Measurements from ENCODE around the gene OR10V1.

The OR10V1 gene

GRCh38 chr11:59713745-59714144 is at the start of gene OR10V1:
Gene OR10V1, minus strand, starts transcription at chr11:59713845. Its CDS starts 0 bp downstream, at chr11:59713845.
- no peak for DNase-seq (ENCODE audit: low read depth)

- no peak for DNase-seq (ENCODE audit: low read depth)
Observed at GRCh38 chr11:59761993-59762392, 48.3 kb upstream of the OR10V1 start.

- no peak for DNase-seq (ENCODE audit: low read depth)
Observed at GRCh38 chr11:59760771-59761170, 47.1 kb upstream of the OR10V1 start.

- DNase-seq (ENCODE audit: low read depth), result no peak
Observed at GRCh38 chr11:59759900-59760299, 46.3 kb upstream of the OR10V1 start.

GRCh38 chr11:59758401-59759037 is 44.9 kb upstream of the OR10V1 start:
- no peak for DNase-seq (ENCODE audit: low read depth)

GRCh38 chr11:59756845-59757244 is 43.2 kb upstream of the OR10V1 start:
- DNase-seq (ENCODE audit: low read depth), result no peak

- DNase-seq (ENCODE audit: low read depth), result no peak
Observed at GRCh38 chr11:59756558-59756840, 42.9 kb upstream of the OR10V1 start.

- peak; percentile 1 for DNase-seq (ENCODE audit: low read depth)
Observed at GRCh38 chr11:59755701-59756557, 42.3 kb upstream of the OR10V1 start.

- DNase-seq (ENCODE audit: low read depth), result peak; percentile 53
Observed at GRCh38 chr11:59754859-59755700, 41.4 kb upstream of the OR10V1 start, which contains the start of gene STX3. Gene STX3, plus strand, starts transcription at chr11:59755376. Its CDS starts 230 bp downstream, at chr11:59755606.

- DNase-seq (ENCODE audit: low read depth), result peak; percentile 5
Observed at GRCh38 chr11:59754494-59754858, 40.8 kb upstream of the OR10V1 start.

GRCh38 chr11:59753650-59754493 is 40.2 kb upstream of the OR10V1 start:
- DNase-seq (ENCODE audit: low read depth), result peak; percentile 62

- no peak for DNase-seq (ENCODE audit: low read depth)
Observed at GRCh38 chr11:59746111-59746510, 32.5 kb upstream of the OR10V1 start.

- no peak for DNase-seq (ENCODE audit: low read depth)
Observed at GRCh38 chr11:59730896-59731565, 17.4 kb upstream of the OR10V1 start.

- DNase-seq (ENCODE audit: low read depth), result no peak
Observed at GRCh38 chr11:59729834-59730233, 16.2 kb upstream of the OR10V1 start.

- no peak for DNase-seq (ENCODE audit: low read depth)
Observed at GRCh38 chr11:59728913-59729312, 15.3 kb upstream of the OR10V1 start.

GRCh38 chr11:59728154-59728553 is 14.5 kb upstream of the OR10V1 start:
- no peak for DNase-seq (ENCODE audit: low read depth)

GRCh38 chr11:59727426-59727825 is 13.8 kb upstream of the OR10V1 start:
- no peak for DNase-seq (ENCODE audit: low read depth)

- no peak for DNase-seq (ENCODE audit: low read depth)
Observed at GRCh38 chr11:59724066-59724465, 10.4 kb upstream of the OR10V1 start.

- DNase-seq (ENCODE audit: low read depth), result no peak
Observed at GRCh38 chr11:59719556-59719955, 5.9 kb upstream of the OR10V1 start.

- DNase-seq (ENCODE audit: low read depth), result no peak
Observed at GRCh38 chr11:59716051-59716450, 2.4 kb upstream of the OR10V1 start.

GRCh38 chr11:59710136-59710847 is 3.4 kb downstream of the OR10V1 start:
- DNase-seq (ENCODE audit: low read depth), result no peak
